ENCODE results near the gene CDC20. TPM values are rescaled to one million over a fixed set of nuclear protein-coding genes. Genes with fewer than 3 reads are reported as not detected.

Gene CDC20
- total RNA-seq, 1 experiment from 2014 or later, result 215 TPM

DNA sequence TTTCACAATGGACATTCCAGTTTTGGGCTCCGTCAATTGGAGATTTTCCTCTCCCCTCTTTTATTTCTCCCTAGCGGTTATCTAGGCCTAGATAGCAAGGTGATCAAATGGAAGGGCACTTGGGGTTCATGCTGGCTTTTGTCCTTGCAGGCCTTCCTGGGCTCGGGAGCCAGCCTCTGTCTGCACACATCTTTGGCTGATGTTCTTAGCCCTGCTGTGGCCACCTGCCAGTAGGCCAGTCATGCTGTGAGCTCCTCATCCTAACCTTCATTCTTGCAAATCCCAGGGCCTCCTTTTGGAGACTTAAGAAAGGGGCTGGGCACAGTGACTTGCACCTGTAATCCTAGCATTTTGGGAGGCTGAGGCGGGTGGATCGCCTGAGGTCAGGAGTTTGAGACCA is 44.5 kb upstream of the CDC20 start:
- Histone ChIP-seq H3K4me1 (ENCODE audit: control insufficient read depth, insufficient read depth, low read length) (no peaks in the 10 kb centered on the region), H3K27ac (ENCODE audit: low read length) (no peak overlapping the region), H3K9me3 (ENCODE audit: control insufficient read depth, insufficient read depth, low read depth, low read length) (no peaks in the 10 kb centered on the region), H3K36me3 (ENCODE audit: control insufficient read depth, insufficient read depth, low read length) (no peaks in the 10 kb centered on the region), H3K4me3 (ENCODE audit: low read depth in 2 of 2, low read length in 2 of 2) (no peak overlapping the region), H3K27me3 (ENCODE audit: control insufficient read depth, insufficient read depth, low read length) (no peaks in the 10 kb centered on the region)
- in situ Hi-C loops (cut with HindIII; ENCODE audit: low pct_unique_long_range_greater_than_20kb, low sequenced_read_pairs) (no loop called here), intact Hi-C loops (cut with micrococcal nuclease; ENCODE audit: unreplicated experiment) (no loop called here)
- DNase-seq (ENCODE audit: low read depth, low spot score), result no peak
- no peak for ATAC-seq
- BruUV-seq (replicated peaks), result no TSS peak
- ChIA-PET CTCF (no interaction called here), POLR2A (no interaction called here)
- TF ChIP-seq, protein P1, sequence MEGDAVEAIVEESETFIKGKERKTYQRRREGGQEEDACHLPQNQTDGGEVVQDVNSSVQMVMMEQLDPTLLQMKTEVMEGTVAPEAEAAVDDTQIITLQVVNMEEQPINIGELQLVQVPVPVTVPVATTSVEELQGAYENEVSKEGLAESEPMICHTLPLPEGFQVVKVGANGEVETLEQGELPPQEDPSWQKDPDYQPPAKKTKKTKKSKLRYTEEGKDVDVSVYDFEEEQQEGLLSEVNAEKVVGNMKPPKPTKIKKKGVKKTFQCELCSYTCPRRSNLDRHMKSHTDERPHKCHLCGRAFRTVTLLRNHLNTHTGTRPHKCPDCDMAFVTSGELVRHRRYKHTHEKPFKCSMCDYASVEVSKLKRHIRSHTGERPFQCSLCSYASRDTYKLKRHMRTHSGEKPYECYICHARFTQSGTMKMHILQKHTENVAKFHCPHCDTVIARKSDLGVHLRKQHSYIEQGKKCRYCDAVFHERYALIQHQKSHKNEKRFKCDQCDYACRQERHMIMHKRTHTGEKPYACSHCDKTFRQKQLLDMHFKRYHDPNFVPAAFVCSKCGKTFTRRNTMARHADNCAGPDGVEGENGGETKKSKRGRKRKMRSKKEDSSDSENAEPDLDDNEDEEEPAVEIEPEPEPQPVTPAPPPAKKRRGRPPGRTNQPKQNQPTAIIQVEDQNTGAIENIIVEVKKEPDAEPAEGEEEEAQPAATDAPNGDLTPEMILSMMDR (IDR thresholded peaks at IDR 0.05), result no peak
- TF ChIP-seq SIN3A (IDR thresholded peaks at IDR 0.05; ENCODE audit: borderline replicate concordance, insufficient read depth, low read depth, low read length) (no peak), TCF7L2 (IDR thresholded peaks at IDR 0.05; ENCODE audit: low read depth, low read length) (no peak), POLR2AphosphoS5 (IDR thresholded peaks at IDR 0.05; ENCODE audit: low read depth, low read length) (no peak)
- TF ChIP-seq, protein P2, sequence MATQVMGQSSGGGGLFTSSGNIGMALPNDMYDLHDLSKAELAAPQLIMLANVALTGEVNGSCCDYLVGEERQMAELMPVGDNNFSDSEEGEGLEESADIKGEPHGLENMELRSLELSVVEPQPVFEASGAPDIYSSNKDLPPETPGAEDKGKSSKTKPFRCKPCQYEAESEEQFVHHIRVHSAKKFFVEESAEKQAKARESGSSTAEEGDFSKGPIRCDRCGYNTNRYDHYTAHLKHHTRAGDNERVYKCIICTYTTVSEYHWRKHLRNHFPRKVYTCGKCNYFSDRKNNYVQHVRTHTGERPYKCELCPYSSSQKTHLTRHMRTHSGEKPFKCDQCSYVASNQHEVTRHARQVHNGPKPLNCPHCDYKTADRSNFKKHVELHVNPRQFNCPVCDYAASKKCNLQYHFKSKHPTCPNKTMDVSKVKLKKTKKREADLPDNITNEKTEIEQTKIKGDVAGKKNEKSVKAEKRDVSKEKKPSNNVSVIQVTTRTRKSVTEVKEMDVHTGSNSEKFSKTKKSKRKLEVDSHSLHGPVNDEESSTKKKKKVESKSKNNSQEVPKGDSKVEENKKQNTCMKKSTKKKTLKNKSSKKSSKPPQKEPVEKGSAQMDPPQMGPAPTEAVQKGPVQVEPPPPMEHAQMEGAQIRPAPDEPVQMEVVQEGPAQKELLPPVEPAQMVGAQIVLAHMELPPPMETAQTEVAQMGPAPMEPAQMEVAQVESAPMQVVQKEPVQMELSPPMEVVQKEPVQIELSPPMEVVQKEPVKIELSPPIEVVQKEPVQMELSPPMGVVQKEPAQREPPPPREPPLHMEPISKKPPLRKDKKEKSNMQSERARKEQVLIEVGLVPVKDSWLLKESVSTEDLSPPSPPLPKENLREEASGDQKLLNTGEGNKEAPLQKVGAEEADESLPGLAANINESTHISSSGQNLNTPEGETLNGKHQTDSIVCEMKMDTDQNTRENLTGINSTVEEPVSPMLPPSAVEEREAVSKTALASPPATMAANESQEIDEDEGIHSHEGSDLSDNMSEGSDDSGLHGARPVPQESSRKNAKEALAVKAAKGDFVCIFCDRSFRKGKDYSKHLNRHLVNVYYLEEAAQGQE (IDR thresholded peaks at IDR 0.05; ENCODE audit: insufficient read depth in 1 of 2, low read depth in 2 of 2, low read length in 1 of 2), result no peak

DNA sequence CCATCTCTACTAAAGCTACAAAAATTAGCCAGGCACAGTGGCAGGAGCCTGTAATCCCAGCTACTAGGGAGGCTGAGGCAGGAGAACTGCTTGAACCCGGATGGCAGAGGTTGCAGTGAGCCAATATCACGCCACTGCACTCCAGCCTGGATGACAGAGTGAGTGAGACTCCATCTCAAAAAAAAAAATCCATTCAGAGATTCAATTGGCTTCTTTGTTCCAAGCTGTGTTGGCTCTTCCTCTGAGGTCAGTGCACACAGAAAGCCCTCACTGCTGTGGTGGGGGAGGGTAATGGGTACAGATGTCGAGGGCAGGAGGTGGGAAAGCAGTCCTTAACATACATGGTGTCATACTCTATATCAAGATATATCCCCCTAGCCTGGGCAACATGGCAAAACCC is 43.3 kb upstream of the CDC20 start:
- intact Hi-C loops (cut with micrococcal nuclease; ENCODE audit: unreplicated experiment) (no loop called here), in situ Hi-C loops (cut with HindIII; ENCODE audit: low pct_unique_long_range_greater_than_20kb, low sequenced_read_pairs) (no loop called here)
- CTCF ChIA-PET, result no interaction called here
- POLR2A ChIA-PET, result no interaction called here
- no peak overlapping the region for H3K27ac ChIP-seq (ENCODE audit: low read length)
- TF ChIP-seq, protein P2 (IDR thresholded peaks at IDR 0.05; ENCODE audit: insufficient read depth in 1 of 2, low read depth in 2 of 2, low read length in 1 of 2), result no peak
- no peak for TF ChIP-seq POLR2AphosphoS5 (IDR thresholded peaks at IDR 0.05; ENCODE audit: low read depth, low read length)
- TF ChIP-seq, protein P1 (IDR thresholded peaks at IDR 0.05), result no peak
- TF ChIP-seq SIN3A (IDR thresholded peaks at IDR 0.05; ENCODE audit: borderline replicate concordance, insufficient read depth, low read depth, low read length), result no peak
- TF ChIP-seq TCF7L2 (IDR thresholded peaks at IDR 0.05; ENCODE audit: low read depth, low read length), result no peak
- BruUV-seq (replicated peaks), result no TSS peak
- no peaks in the 10 kb centered on the region for H3K9me3 ChIP-seq (ENCODE audit: control insufficient read depth, insufficient read depth, low read depth, low read length)
- no peaks in the 10 kb centered on the region for H3K36me3 ChIP-seq (ENCODE audit: control insufficient read depth, insufficient read depth, low read length)
- H3K27me3 ChIP-seq (ENCODE audit: control insufficient read depth, insufficient read depth, low read length), result no peaks in the 10 kb centered on the region
- ATAC-seq, result no peak
- DNase-seq (ENCODE audit: low read depth, low spot score), result no peak
- H3K4me3 ChIP-seq (ENCODE audit: low read depth in 2 of 2, low read length in 2 of 2), result no peak overlapping the region
- H3K4me1 ChIP-seq (ENCODE audit: control insufficient read depth, insufficient read depth, low read length), result no peaks in the 10 kb centered on the region

Data from Panc1 (cell line).